Activated CD4-positive, alpha-beta T cell treated with anti-CD3 and anti-CD28 coated beads for 48 hours (primary cell): ENCODE data around the gene CRYL1.

Experiments
- DNase-seq: peaks from one replicate; pipeline ENCODE4 v3.0.0-alpha.2; 2020

CRYL1 gene

DNA sequence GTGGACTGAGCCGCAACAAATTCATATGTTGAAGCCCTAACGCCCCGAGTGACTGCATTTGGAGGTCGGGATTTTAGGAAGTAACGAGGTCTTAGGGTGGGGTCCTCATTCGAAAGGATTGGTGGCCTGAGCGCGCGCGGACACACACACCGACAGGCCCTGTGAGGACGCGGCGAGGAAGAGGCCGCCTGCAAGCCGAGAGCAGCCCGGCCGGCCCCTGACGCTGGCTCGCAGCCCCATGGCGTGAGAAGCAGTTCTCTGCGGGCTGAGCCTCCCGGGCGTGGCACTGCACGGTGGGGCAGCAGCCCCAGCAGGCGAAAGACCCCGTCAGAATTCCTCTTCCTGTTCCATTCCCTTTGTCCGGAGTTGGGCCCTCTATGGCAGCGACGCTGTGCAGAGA is 131.2 kb downstream of the CRYL1 start:
- DNase-seq, result no peak

DNA sequence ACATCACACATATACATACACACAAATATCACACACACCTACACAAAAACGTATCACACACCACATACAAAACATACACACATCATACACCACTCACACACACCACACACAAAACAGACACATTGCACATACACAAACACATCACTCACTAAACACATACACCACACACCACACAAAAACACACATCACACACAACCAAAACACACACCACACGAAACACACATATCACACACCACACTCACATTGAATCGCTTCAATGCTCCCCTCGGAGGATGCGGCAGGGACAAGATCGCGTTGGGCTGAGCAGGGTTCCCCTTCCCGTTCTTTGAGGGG is 131.5 kb downstream of the CRYL1 start:
- no peak for DNase-seq

DNA sequence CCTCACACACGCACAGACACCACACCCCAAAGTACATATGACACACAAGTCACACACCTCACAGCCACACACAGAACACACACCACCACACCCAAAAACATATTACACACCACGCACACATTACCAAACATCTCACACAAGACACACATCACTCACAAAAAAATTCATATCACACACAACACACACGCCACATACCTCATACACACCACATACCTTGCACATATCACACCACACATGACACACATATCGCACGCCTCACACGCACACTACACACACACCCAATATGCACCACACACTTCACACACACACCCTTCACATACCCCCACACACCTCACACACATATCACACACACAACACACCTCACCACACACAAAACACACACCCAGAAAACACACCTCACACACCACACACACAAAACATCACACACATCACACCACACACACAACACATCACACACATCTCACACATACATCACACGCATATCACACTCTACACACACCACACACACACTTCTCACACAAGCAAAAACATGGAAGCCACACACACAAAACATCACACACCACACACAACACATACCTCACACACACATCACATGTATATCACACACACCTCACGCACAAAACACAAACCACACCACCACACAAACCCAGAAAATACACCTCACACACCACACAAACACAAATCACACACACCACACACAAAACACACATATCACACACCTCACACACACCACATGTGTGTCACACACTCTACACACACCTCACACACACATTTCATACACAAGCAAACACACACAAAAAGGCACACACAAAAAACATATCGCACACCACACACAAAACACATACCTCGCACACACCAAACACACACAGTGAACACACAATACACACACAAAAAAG is 132.1 kb downstream of the CRYL1 start:
- DNase-seq, result no peak

DNA sequence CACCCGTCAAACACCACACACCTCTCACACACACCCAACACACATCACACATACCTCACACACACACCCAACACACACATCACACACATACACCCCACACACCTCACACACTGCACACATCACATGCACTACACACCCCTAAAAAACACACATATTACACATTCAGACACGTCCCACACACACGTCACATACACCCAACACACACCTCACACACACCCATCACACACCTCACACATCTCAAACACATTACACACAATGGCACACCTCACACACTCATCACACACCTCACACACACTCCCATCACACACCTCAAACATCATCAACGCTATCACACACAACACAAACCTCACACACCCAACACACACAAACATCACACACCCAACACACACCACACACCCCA is 133.1 kb downstream of the CRYL1 start:
- no peak for DNase-seq

DNA sequence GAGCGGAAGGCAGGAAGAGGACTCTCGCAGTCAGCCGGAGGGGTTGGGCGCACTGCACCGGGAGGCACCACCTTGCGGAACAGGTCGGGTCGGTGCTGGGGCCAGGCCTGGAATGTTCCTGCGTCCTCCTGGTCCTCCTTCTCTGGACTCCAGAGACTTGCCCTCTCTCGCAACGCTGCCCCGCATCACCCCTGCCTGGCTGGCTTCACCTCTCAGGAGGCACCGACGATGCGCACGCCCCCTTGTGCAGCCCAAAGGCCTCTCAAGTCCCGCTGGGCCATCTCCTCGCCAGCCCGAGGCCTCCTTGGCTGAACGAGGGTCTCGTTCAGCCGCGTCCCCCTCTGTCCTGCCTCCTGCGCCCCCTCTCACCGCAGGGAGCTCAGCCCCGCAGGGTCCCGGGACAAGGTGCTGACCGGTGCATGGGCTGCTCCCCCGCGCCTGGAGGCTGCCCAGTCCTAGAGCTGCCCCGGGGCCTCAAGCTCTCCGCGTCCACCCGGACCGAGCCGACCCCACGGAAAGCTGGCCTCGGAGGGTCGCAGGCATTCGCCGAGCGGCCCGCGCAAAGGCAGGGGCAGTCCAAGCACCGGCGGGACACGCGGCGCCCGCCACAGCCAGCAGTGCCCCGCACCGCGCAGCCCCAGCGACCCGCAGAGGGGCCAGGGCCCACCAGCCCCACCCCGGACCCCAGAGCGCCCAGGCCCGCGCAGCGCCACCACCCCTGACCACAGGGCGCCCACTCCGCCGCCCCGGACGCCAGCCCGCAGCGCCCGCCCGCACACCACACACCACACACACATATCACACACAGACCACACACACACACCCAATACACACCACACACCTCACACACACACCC is 133.8 kb downstream of the CRYL1 start:
- peak; percentile 14 for DNase-seq

DNA sequence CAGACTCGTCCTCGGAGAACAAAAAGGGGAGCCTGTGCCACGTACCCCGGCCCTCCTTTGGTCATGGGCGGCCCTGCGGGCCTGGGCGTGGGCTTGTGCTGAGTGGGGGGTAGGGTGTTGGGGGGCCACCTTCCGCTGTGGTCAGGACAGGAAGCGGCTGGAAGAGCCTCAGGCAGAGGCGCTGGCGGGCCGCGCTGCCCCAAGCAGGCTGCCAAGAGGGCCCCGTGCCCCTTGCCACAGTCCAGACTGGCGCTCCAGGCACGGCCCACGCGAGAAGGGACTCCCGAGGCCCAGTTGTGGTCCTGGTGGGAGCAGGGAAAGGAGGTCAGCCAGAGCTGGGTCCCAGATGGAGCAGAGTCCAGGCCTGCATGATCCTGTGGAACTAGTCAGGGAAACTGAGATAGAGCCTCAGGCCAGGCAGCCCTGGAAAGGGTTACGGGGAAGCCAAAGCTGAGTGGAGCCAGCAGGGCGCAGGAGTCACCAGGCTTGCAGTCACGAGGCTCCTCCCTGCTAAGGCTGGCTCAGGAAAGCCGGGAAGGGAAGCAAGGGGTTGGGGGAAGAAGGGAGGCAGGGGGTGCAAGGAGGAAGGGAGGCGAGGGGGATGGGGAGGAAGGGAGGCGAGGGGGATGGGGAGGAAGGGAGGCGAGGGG is 135.0 kb downstream of the CRYL1 start:
- no peak for DNase-seq

DNA sequence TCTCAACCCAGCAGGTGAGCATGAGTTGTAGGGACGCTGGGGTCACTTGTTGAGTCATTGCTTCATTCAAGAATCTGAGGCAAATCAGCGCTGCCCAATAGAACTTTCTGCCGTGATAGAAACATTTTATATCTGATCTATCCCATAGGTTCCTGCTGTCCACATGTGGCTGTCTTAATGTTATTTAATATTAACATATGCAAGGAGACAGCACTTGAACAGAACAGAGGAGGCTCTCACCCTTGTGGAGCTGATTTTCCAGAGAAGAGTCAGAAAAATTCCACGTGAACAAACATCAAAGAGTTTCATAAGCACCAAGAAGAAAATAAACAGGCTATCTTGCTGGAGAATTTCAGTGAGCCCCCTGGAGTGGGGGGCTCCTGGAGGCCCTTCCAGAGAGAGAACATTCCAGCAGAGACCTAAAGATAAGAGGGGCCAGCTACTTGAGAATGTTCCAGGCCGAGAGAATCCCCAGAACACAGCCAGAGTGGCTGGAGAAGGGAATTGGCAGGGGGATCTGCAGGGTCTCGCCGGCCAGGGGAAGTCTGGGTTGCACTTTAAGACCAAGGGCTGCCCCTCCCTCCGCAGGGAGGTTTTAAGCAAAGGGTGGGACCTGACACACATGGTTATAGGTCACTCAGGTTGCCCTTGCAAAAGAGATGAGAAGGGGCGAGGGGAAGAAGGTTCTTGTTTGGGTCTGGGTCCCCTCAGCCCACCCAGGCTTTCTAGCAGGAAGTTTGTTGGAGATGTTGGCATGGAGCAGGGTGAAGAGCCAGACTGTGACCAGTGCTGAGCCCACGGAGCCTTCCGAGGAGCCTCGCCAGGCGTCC is 135.7 kb downstream of the CRYL1 start:
- no peak for DNase-seq

DNA sequence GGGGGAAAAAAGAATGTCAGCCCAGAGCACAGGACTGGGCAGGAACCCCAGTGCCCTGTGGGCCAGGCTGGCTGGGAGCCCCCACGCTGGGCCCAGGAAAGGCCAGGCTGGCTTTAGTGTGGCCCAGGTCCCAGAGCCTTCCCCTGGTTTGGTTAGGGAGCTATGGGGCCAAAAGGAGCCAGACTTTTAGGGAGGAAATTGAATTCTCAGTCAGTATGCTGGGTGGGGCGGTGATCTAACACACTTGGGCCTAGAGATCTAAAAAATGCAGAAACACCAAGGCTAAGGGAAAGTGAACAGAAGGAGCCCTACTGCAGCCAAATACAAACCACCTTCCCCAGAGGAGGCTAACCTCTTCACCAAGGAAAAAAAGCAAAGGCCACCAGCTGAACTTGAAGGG is 137.5 kb downstream of the CRYL1 start:
- no peak for DNase-seq

DNA sequence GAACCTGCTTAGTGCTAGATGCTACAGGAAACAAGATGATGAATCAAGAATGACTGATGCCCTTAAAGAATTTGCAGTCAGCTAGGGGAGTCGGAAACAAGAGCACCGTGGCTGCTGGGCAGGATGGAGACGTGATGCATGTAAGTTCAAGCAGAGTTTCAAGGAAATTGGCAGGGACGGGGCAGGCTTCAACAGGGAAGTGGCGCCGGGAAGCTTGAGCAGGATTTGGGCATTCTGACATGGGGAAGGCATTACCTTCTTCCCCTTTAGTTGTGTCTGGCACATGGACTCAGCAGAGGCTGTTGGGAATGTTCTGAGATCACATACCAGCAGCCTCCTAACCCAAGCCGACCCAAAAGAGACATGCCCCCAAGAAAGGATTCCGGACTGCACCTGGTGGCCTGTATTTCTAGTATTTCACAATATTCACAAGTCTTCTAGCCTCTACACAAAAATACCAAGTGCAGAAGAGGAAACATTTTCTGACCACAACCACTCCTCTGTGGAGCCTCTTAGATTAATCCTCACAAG is 138.2 kb downstream of the CRYL1 start:
- DNase-seq, result no peak

DNA sequence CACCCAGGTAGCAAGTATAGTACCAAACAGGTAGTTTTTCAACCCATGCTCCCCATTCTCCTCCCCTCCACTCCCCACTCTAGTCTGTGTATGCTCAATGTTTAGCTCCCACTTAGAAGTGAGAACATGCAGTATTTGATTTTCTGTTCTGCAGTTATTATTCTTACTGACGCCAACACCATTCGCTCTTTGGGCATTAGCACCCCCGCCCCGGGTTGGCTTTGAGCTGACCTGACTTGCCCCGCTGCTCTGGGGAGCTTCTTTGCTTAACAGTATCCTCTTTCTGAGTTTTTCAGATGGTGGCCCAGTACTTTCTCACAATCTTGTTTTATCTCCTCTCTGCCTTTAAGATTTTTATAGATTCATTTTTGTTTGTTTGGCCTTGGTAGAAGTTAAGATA is 138.7 kb downstream of the CRYL1 start:
- no peak for DNase-seq

DNA sequence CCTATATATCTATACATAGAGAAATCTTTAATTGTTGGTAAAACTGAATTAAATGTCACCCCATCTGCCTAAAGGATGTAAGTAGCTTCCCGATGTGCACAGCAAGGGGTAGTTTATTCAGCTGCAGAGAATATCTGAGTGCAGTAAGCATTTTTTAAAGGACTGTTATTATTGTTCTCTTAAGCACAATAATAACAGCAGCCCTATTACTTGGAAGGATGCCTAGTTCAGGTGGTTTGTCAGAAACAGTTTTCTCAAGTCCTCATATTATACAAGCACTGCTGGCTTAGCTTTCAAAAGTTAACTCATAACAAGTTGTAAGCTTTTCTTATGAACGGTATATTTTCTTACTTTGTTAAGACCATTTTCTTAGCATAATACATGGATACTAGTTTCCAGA is 142.6 kb downstream of the CRYL1 start:
- no peak for DNase-seq

DNA sequence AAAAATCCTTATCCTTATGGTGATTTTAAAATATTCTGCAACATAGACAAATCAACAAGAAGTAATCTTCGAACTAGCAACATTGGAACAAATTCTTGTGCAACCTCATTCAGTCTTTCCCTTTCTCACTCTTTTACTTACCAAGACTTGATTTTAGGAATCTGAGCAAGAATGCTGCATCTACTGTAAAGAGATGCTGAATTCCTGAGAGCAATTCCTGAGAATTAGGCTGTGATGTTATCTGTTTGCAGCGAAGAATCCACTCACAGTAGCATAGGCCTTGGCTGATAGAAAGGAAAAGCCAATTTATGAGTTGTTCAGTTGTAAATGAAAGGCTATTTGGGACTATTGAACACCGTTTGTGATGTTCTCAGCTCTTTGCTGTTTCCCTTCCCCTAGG is 144.3 kb downstream of the CRYL1 start:
- no peak for DNase-seq

DNA sequence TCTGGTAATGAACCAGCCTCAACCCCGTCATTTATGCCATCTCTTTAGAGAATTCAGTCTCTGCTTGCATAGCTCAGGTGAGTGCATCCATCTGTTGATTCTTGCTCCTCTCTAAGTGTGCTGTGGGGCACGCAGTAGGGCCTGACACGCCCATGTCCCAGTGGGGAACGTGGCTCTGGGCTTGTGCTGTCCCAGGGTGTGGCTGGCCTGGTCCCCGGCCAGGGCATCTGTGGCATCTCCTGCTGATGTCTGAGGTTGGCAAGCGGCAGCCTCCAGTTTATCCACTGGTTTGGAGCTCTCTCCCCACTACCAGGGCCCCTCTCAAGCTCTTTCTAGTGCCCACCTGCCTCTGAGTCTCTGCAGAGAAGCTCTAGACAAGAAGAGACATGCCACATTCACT is 146.9 kb downstream of the CRYL1 start:
- DNase-seq, result no peak

DNA sequence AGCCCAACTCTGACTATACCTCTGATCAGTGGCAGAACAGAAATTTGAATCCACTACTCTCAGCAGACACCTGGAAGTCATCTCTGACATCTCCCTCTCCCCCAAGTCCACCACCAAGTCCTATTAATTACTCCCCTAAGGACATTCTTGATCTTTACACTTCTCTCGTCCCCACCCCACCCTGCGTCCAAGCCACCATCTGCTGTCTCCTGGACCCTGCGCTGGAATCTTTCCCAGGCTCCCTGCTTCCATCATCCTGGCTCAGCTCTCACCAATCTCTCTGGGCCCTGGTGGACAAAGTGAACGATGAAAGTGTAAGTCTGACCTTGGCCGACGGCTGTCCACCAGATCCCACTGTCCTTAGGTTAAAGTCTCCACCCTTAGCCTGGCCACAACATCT is 147.9 kb downstream of the CRYL1 start:
- DNase-seq, result no peak

DNA sequence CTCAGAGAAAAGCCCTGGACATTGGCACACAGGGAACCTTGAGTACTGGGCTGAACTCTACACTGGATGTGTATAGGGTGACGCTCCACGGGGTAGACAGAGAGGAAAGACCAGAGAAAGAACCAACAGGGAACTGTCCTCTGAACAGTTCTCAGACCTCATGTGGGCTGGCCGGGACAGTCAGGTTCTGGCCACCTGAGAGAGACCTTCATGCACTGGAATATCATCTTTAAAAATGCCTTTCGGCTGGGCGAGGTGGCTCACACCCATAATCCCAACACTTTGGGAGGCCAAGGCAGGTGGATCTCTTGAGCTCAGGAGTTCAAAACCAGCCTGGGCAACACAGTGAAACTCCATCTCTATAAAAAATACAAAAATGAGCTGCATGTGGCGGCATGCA is 149.8 kb downstream of the CRYL1 start:
- DNase-seq, result no peak

DNA sequence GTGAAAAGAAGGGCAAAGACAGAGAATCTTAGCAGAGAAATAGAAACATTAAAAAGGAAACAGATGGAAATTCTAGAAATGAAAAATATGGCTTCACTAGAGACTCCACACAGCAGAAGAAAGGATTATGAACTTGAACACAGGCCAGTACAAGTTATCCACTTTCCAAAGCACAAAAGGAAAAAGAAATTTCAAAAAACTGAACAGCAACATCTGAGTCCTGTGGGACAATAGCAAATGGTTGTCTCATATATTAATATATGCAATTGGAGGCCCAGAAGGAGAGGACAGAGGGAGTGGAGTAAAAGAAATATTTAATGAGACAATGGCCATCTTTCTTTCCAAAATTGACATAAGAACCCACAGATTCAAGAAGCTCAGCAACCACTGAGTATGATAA is 151.8 kb downstream of the CRYL1 start:
- no peak for DNase-seq

DNA sequence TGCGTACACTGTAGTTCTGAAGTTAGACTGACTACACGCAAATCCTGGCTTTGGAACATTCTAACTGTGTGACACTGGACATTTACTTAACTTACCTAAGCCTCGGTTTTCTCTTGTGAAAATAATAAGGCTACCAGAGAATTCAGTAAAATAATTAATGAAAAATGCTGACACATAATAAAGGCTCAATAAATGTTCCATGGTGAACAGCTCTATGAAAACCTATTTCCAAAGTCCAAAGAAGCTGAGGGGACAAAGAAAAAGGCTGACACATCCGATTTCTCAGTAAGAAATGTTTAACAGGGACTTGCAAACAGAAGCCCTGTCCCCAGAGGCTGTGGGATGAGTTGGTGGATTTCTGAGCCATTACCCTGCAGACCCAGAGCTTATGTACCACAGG is 153.8 kb downstream of the CRYL1 start:
- no peak for DNase-seq

DNA sequence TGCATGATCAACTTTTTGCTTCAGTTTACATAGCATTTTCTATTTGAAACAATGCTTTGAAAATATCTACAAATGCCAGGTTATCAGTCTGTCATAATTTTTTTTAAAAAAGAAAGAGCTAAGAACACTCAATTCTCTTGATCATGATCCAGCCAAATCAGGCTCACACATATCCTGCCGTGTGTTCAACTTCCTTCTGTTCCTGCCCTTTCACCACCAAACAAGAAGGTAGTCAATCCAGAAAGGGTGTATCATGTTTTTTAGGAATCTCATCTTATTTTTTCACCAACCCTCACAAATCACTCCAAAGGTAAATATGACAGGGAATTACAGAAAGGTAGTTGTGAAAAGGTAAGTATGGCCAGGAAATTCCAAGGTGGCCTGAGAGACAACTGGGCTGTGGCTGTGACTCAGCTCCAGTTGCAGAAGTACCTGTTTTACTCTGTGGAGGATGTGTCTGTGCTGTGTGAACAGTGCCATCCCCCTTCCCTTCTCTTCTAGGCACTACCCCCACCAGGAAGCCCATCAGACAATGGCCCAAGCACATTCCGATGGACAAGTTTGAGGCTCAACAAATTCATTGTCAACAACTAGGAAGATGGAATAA is 154.7 kb downstream of the CRYL1 start:
- no peak for DNase-seq

DNA sequence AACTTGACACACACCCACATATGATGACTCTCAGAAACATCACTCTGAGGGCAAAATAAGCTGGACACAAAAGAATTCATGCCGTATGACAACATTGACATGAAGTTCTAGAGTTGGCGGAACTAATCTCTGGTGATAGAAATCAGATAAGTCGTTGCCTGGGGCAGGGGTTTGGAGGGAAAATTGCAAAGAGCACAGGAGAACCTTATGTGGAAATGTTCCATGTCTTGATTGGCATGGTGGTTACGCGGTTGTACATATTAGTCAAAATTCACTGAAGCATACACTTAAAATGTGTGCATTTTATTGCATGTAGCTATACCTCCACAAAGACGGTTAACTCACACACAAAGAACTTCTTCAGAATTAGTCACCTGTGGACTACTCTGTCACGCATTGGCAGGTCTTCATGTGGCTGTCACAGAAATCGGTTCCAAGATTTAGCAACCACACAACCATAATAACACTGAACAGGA is 155.7 kb downstream of the CRYL1 start:
- DNase-seq, result no peak

DNA sequence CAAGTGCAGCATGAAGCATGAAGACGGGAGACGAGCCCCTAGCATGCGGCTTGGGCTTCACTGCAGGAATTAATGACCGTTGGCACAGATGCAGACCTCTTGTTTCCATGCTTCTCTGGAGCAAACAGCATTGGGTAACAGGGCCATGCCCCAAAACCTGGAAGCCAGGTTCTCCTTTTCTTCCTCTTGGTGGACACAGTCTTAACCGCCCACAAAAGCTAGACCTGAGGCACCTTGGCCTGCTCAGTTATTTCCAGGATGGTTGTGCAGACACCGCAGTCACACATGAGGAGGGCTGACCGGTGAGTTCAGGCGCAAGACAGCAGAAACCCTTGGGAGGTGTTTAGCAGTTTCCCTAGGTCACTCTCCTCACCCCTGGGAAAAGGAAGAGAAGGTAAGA is 159.6 kb downstream of the CRYL1 start:
- DNase-seq, result no peak

DNA sequence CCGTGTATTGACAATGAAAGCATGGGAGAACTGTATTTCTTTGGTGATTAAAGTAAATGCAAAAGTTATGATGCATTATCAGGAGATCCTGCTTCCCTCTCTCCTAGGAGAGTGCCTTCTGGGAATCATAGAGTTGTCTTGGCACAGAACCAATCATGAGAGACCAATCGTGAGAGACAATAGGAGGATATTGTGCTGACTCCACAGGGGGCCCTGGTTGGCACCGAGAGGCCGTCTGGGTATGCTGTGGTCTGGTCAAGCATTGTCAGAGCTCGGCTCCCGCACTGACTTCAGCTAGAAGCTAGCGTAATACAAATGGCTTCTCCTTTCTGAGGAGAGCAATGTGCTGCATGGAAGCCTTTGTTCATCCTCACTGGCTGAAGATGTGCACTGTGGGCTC is 162.1 kb downstream of the CRYL1 start:
- DNase-seq, result no peak

DNA sequence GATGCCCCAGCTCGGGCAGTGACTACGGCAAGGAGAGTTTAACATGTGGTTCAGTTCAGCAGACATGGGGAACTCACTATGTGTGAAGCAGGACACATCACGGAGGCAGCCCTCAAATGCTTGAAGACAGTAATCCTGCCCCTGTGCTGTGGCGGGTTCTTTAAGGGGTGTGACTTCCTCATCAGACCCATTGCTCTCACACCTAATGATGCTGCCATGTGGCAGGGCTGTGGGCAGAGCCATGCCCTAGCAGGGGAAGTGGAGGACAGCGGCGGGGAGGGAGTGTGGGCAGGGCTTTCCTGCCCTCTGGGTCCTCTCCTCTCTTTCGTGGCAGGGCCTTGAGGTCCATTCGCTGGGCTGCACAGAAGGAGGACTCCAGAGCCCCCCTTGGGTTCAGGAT is 162.5 kb downstream of the CRYL1 start:
- no peak for DNase-seq
